ENCODE results near the gene SPACA6.

DNA sequence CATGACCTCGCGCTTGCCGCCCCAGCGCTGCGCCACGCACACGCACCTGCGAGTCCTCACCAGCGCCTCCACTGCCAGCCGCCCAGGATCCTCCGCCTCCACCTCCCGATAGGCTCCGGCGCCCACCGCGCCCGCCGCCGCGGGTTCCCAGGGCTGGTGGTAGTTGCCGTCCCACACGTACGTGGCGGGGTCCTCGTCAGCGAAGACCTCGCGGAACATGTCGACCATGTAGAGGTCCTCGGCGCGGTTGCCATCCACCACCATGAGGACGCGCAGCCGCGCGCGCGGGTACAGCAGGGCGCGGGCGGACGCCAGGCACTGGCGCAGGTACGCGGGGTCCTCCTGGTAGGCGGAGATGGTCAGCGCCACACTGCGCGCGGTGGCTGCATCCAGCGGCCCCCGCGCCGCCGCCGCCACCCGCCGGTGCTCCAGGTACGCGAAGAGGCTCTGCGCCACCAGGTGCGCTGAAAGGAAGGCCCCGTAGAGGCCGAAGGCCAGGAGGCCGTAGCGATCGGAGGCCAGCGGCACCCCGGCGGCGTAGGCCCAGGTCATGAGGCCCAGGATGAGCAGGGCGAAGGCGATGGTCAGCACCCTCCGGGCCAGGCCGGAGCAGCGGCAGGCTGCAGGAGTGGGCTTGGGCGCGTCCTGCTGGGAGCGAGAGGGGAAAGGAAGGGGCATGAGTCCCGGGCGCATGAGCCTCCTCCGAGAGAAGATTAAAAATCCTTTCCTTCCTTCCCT, 26.3 kb downstream of the SPACA6 start:
- TF ChIP-seq, protein P1, sequence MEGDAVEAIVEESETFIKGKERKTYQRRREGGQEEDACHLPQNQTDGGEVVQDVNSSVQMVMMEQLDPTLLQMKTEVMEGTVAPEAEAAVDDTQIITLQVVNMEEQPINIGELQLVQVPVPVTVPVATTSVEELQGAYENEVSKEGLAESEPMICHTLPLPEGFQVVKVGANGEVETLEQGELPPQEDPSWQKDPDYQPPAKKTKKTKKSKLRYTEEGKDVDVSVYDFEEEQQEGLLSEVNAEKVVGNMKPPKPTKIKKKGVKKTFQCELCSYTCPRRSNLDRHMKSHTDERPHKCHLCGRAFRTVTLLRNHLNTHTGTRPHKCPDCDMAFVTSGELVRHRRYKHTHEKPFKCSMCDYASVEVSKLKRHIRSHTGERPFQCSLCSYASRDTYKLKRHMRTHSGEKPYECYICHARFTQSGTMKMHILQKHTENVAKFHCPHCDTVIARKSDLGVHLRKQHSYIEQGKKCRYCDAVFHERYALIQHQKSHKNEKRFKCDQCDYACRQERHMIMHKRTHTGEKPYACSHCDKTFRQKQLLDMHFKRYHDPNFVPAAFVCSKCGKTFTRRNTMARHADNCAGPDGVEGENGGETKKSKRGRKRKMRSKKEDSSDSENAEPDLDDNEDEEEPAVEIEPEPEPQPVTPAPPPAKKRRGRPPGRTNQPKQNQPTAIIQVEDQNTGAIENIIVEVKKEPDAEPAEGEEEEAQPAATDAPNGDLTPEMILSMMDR (conservative IDR thresholded peaks at IDR 0.05 in 1 of 2, IDR thresholded peaks at IDR 0.05 in 1 of 2; ENCODE audit: low read depth in 1 of 2, low read length in 2 of 2) = no peak
- TF ChIP-seq EZH2 (IDR thresholded peaks at IDR 0.05; ENCODE audit: low read length, missing control alignments) = no peak

All from fibroblast of lung (primary cell).